ENCODE results near the gene KIF16B. TPM values are rescaled to one million over a fixed set of nuclear protein-coding genes. Genes with fewer than 3 reads are reported as not detected.

The KIF16B gene
- total and polyA plus RNA-seq, 2 donors (not counting 3 experiments of a cell fraction or from before 2014, with no cell fraction given): 2.9 to 8.8 TPM

DNA sequence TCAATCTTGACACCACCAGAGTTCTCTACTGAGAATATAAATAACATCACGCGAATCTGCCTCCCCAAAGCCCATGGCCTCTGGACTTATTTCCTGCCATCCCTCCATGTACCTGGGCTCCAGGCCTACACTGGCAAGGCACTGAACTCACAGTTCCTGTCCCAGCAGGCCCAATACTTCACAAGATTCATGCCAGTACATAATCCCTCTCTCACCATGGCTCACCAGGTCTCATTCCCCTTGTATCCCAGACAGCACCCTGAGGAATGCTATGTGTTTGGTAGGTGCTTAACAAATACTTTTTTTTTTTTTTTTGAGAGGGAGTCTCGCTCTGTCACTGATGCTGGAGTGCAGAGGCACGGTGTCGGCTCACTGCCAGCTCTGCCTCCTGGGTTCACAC lies 1.9 kb downstream of the KIF16B start:
- H3K9ac ChIP-seq (replicated peaks; ENCODE audit: extremely low read depth, insufficient read depth, low read length): no peak overlapping the region

More for the DNA sequence above, 1.9 kb downstream of the KIF16B start:
- no peak overlapping the region for H3K4me3 ChIP-seq (replicated peaks in 1 of 3; ENCODE audit: insufficient read depth in 1 of 3, low read depth in 1 of 3, low read length in 3 of 3)
- H3K4me1 ChIP-seq (ENCODE audit: control insufficient read depth, extremely low read depth, insufficient read depth, low read length): peaks cover 17% of the 10 kb centered on the region
- no peak overlapping the region for H3K27ac ChIP-seq (ENCODE audit: insufficient read depth, low read depth, low read length)
- intact Hi-C loops (cut with micrococcal nuclease): no loop called here
- H3K27me3 ChIP-seq (ENCODE audit: control insufficient read depth in 2 of 2, insufficient read depth in 2 of 2, low read length in 2 of 2): no peaks in the 10 kb centered on the region
- no peaks in the 10 kb centered on the region for H4K20me1 ChIP-seq (replicated peaks; ENCODE audit: control insufficient read depth, extremely low read depth, insufficient read depth, low read length)
- FAIRE-seq (no peak), DNase-seq (ENCODE audit: low read depth, low spot score) (no peak)
- H2AFZ ChIP-seq (ENCODE audit: low read depth, low read length): no peak overlapping the region
- no peaks in the 10 kb centered on the region for H3K9me1 ChIP-seq (replicated peaks; ENCODE audit: control insufficient read depth, extremely low read depth, insufficient read depth, low read length)
- H3K9me3 ChIP-seq (replicated peaks; ENCODE audit: control insufficient read depth, insufficient read depth, low read length): no peaks in the 10 kb centered on the region
- H3K36me3 ChIP-seq (ENCODE audit: control insufficient read depth in 2 of 2, extremely low read depth in 1 of 2, insufficient read depth in 2 of 2, low read length in 2 of 2): no peaks in the 10 kb centered on the region
- dilution Hi-C loops (cut with MboI; ENCODE audit: extremely low pct_ligation_motif_present, low sequenced_read_pairs): no loop called here
- ChIA-PET CTCF (no interaction called here), POLR2A (no interaction called here)
- H3K79me2 ChIP-seq (ENCODE audit: control insufficient read depth, insufficient read depth, low read length): no peaks in the 10 kb centered on the region
- TF ChIP-seq FOS (IDR thresholded peaks at IDR 0.05; ENCODE audit: borderline replicate concordance, insufficient read depth, low read length) (no peak), POLR2AphosphoS5 (IDR thresholded peaks at IDR 0.05; ENCODE audit: insufficient read depth, low read depth, low read length) (no peak), EZH2 (IDR thresholded peaks at IDR 0.05; ENCODE audit: borderline replicate concordance, low read depth, low read length, severe bottlenecking) (no peak), MYC (IDR thresholded peaks at IDR 0.05; ENCODE audit: low read depth, low read length) (no peak), POLR2A (IDR thresholded peaks at IDR 0.05; ENCODE audit: low read depth, low read length) (no peak), JUN (IDR thresholded peaks at IDR 0.05; ENCODE audit: borderline replicate concordance, insufficient read depth, insufficient read length, low read depth) (no peak), GATA2 (IDR thresholded peaks at IDR 0.05; ENCODE audit: insufficient read depth, insufficient read length, low read depth, low read length) (no peak)
- TF ChIP-seq, protein P1, sequence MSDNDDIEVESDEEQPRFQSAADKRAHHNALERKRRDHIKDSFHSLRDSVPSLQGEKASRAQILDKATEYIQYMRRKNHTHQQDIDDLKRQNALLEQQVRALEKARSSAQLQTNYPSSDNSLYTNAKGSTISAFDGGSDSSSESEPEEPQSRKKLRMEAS (IDR thresholded peaks at IDR 0.05; ENCODE audit: insufficient read depth, insufficient read length): no peak
- TF ChIP-seq, protein P2, sequence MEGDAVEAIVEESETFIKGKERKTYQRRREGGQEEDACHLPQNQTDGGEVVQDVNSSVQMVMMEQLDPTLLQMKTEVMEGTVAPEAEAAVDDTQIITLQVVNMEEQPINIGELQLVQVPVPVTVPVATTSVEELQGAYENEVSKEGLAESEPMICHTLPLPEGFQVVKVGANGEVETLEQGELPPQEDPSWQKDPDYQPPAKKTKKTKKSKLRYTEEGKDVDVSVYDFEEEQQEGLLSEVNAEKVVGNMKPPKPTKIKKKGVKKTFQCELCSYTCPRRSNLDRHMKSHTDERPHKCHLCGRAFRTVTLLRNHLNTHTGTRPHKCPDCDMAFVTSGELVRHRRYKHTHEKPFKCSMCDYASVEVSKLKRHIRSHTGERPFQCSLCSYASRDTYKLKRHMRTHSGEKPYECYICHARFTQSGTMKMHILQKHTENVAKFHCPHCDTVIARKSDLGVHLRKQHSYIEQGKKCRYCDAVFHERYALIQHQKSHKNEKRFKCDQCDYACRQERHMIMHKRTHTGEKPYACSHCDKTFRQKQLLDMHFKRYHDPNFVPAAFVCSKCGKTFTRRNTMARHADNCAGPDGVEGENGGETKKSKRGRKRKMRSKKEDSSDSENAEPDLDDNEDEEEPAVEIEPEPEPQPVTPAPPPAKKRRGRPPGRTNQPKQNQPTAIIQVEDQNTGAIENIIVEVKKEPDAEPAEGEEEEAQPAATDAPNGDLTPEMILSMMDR (IDR thresholded peaks at IDR 0.05; ENCODE audit: extremely low read depth in 1 of 2, insufficient read depth in 1 of 2, low read depth in 1 of 2, low read length in 2 of 2): no peak
- H3K4me2 ChIP-seq (ENCODE audit: insufficient read depth, low read length): no peak overlapping the region
- BruUV-seq (replicated peaks): no TSS peak
